B cell (primary cell): ENCODE data around the gene YJEFN3.

ENCODE experiments used
- EZH2 ChIP-seq: IDR thresholded peaks from 2 replicates; pipeline ENCODE4 v1.6.1; 2012; ENCODE audit warnings: borderline replicate concordance, low read depth, mild to moderate bottlenecking, moderate library complexity, low read length; ENCODE audit not compliant: insufficient read depth, poor library complexity, severe bottlenecking
- TF ChIP-seq, protein P1 (sequence below): fragments of 200-600 bp; IDR thresholded peaks from one replicate; pipeline ENCODE4 v1.8.0; 2022; ENCODE audit warnings: antibody characterized with exemption, mild to moderate bottlenecking

- TF ChIP-seq, protein P1, sequence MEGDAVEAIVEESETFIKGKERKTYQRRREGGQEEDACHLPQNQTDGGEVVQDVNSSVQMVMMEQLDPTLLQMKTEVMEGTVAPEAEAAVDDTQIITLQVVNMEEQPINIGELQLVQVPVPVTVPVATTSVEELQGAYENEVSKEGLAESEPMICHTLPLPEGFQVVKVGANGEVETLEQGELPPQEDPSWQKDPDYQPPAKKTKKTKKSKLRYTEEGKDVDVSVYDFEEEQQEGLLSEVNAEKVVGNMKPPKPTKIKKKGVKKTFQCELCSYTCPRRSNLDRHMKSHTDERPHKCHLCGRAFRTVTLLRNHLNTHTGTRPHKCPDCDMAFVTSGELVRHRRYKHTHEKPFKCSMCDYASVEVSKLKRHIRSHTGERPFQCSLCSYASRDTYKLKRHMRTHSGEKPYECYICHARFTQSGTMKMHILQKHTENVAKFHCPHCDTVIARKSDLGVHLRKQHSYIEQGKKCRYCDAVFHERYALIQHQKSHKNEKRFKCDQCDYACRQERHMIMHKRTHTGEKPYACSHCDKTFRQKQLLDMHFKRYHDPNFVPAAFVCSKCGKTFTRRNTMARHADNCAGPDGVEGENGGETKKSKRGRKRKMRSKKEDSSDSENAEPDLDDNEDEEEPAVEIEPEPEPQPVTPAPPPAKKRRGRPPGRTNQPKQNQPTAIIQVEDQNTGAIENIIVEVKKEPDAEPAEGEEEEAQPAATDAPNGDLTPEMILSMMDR: no peak
- no peak for TF ChIP-seq EZH2
Observed at GRCh38 chr19:19493841-19494546, 34.7 kb upstream of the YJEFN3 start.
